Measurements from ENCODE around the gene ABI3BP. TPM values are rescaled to one million over a fixed set of nuclear protein-coding genes. Genes with fewer than 3 reads are reported as not detected.

The ABI3BP gene
- total and polyA plus RNA-seq, 10 of the 15 experiments (the other 5 are each of a cell fraction or from before 2014, with no cell fraction given), result 0.03 to 0.42 (median 0.11) TPM; not detected in 4

GRCh38 chr3:100759159-100759558 lies 234.1 kb downstream of the ABI3BP start (continued):
- TF ChIP-seq CUX1 (IDR thresholded peaks at IDR 0.05; ENCODE audit: insufficient replicate concordance, low read depth, low read length) (no peak), PAX5 (IDR thresholded peaks at IDR 0.05; ENCODE audit: borderline replicate concordance, low read depth, low read length) (no peak), USF1 (IDR thresholded peaks at IDR 0.05; ENCODE audit: borderline replicate concordance, extremely low read length, insufficient read depth, low read depth, low read length) (no peak), ZNF207 (IDR thresholded peaks at IDR 0.05; ENCODE audit: borderline replicate concordance) (no peak), BRCA1 (IDR thresholded peaks at IDR 0.05; ENCODE audit: low read depth, low read length) (no peak), ZNF622 (IDR thresholded peaks at IDR 0.05) (no peak), HDGF (IDR thresholded peaks at IDR 0.05) (no peak)
